ENCODE data around the gene MAF. TPM values are rescaled to one million over a fixed set of nuclear protein-coding genes. Genes with fewer than 3 reads are reported as not detected.

Gene MAF
- total RNA-seq, 1 experiment from 2014 or later, result 6.6 TPM

- TF ChIP-seq ZNF425 (CRISPR knock-in tag; conservative IDR thresholded peaks at IDR 0.05), result no peak
- no peak for TF ChIP-seq ZNF232 (CRISPR knock-in tag; IDR thresholded peaks at IDR 0.05)
- no peak for TF ChIP-seq NFYB (CRISPR knock-in tag; conservative IDR thresholded peaks at IDR 0.05; ENCODE audit: low read depth)
- TF ChIP-seq PRRX2 (CRISPR knock-in tag; IDR thresholded peaks at IDR 0.05), result no peak
These were observed 9.3 kb upstream of the MAF start (continued) for GRCh38 chr16:79609861-79610260.

GRCh38 chr16:79608976-79609375 lies 8.4 kb upstream of the MAF start:
- H3K4me3 Mint-ChIP-seq, result no peak overlapping the region
- peaks cover 10% of the 10 kb centered on the region for H3K4me1 Mint-ChIP-seq
- ATAC-seq (no peak), DNase-seq (ENCODE audit: low spot score) (no peak)
- ChIA-PET POLR2A (no interaction called here), CTCF (interaction anchor here (1.3 to 1.6 kb wide), 2 partner anchors 476 to 858 kb away, joined by 3 to 5 read pairs; no protein-coding TSS in a partner anchor)
- H3K27me3 Mint-ChIP-seq (ENCODE audit: low read depth), result no peaks in the 10 kb centered on the region
- no peaks in the 10 kb centered on the region for H3K36me3 Mint-ChIP-seq
- H3K27ac Mint-ChIP-seq, result no peak overlapping the region
- H3K9me3 Mint-ChIP-seq, result no peaks in the 10 kb centered on the region
- no peak for TF ChIP-seq FOXP4 (CRISPR knock-in tag; IDR thresholded peaks at IDR 0.05)
- no peak for TF ChIP-seq ESRRA (CRISPR knock-in tag; IDR thresholded peaks at IDR 0.05; ENCODE audit: borderline replicate concordance)
- TF ChIP-seq GRHL2 (CRISPR knock-in tag; IDR thresholded peaks at IDR 0.05; ENCODE audit: insufficient replicate concordance, severe bottlenecking), result no peak
- no peak for TF ChIP-seq CBFB (CRISPR knock-in tag; IDR thresholded peaks at IDR 0.05; ENCODE audit: low read depth)
- TF ChIP-seq SMAD4 (CRISPR knock-in tag; IDR thresholded peaks at IDR 0.05), result no peak
- TF ChIP-seq, protein P1, sequence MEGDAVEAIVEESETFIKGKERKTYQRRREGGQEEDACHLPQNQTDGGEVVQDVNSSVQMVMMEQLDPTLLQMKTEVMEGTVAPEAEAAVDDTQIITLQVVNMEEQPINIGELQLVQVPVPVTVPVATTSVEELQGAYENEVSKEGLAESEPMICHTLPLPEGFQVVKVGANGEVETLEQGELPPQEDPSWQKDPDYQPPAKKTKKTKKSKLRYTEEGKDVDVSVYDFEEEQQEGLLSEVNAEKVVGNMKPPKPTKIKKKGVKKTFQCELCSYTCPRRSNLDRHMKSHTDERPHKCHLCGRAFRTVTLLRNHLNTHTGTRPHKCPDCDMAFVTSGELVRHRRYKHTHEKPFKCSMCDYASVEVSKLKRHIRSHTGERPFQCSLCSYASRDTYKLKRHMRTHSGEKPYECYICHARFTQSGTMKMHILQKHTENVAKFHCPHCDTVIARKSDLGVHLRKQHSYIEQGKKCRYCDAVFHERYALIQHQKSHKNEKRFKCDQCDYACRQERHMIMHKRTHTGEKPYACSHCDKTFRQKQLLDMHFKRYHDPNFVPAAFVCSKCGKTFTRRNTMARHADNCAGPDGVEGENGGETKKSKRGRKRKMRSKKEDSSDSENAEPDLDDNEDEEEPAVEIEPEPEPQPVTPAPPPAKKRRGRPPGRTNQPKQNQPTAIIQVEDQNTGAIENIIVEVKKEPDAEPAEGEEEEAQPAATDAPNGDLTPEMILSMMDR (IDR thresholded peaks at IDR 0.05), result no peak
- no peak for TF ChIP-seq NFATC4 (CRISPR knock-in tag; IDR thresholded peaks at IDR 0.05)
- no peak for TF ChIP-seq PRDM15 (CRISPR knock-in tag; IDR thresholded peaks at IDR 0.05)
- no peak for TF ChIP-seq ZNF263 (CRISPR knock-in tag; IDR thresholded peaks at IDR 0.05; ENCODE audit: low read depth)
- TF ChIP-seq NR2C2 (CRISPR knock-in tag; IDR thresholded peaks at IDR 0.05), result no peak
- no peak for TF ChIP-seq CREM (CRISPR knock-in tag; IDR thresholded peaks at IDR 0.05)
- no peak for TF ChIP-seq SMAD3 (CRISPR knock-in tag; IDR thresholded peaks at IDR 0.05; ENCODE audit: borderline replicate concordance)
- TF ChIP-seq, protein P2, sequence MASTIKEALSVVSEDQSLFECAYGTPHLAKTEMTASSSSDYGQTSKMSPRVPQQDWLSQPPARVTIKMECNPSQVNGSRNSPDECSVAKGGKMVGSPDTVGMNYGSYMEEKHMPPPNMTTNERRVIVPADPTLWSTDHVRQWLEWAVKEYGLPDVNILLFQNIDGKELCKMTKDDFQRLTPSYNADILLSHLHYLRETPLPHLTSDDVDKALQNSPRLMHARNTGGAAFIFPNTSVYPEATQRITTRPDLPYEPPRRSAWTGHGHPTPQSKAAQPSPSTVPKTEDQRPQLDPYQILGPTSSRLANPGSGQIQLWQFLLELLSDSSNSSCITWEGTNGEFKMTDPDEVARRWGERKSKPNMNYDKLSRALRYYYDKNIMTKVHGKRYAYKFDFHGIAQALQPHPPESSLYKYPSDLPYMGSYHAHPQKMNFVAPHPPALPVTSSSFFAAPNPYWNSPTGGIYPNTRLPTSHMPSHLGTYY (CRISPR knock-in tag; IDR thresholded peaks at IDR 0.05), result no peak
- TF ChIP-seq, protein P3, sequence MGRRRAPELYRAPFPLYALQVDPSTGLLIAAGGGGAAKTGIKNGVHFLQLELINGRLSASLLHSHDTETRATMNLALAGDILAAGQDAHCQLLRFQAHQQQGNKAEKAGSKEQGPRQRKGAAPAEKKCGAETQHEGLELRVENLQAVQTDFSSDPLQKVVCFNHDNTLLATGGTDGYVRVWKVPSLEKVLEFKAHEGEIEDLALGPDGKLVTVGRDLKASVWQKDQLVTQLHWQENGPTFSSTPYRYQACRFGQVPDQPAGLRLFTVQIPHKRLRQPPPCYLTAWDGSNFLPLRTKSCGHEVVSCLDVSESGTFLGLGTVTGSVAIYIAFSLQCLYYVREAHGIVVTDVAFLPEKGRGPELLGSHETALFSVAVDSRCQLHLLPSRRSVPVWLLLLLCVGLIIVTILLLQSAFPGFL (CRISPR knock-in tag; IDR thresholded peaks at IDR 0.05; ENCODE audit: borderline replicate concordance), result no peak
- TF ChIP-seq, protein P4, sequence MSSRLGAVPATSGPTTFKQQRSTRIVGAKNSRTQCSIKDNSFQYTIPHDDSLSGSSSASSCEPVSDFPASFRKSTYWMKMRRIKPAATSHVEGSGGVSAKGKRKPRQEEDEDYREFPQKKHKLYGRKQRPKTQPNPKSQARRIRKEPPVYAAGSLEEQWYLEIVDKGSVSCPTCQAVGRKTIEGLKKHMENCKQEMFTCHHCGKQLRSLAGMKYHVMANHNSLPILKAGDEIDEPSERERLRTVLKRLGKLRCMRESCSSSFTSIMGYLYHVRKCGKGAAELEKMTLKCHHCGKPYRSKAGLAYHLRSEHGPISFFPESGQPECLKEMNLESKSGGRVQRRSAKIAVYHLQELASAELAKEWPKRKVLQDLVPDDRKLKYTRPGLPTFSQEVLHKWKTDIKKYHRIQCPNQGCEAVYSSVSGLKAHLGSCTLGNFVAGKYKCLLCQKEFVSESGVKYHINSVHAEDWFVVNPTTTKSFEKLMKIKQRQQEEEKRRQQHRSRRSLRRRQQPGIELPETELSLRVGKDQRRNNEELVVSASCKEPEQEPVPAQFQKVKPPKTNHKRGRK (CRISPR knock-in tag; IDR thresholded peaks at IDR 0.05; ENCODE audit: borderline replicate concordance), result no peak
- no peak for TF ChIP-seq ATF2 (CRISPR knock-in tag; IDR thresholded peaks at IDR 0.05; ENCODE audit: borderline replicate concordance, low read depth)
